Dermis microvascular lymphatic vessel endothelial cell (primary cell): Measurements from ENCODE around the gene RAB26. TPM values are rescaled to one million over a fixed set of nuclear protein-coding genes. Genes with fewer than 3 reads are reported as not detected.
"Not testable (repeated sequence)": the region's sequence is repeated elsewhere in the genome, so short reads cannot be mapped to it uniquely, and the experiment has no call there.

Experiments
- DNase-seq, 2 donors: peaks; one replicate each; pipeline versions ENCODE4 v3.0.0 to v3.0.0-alpha.2; 2010; ENCODE audit warnings: low read depth in 2 of 2
- total RNA-seq: library from RNA; depleted of rRNA; stranded (reverse); fragments of >200 nt; gene quantifications from 2 replicates; pipeline ENCODE4 v1.2.1, GENCODE V29; 2014

RAB26 gene, protein sequence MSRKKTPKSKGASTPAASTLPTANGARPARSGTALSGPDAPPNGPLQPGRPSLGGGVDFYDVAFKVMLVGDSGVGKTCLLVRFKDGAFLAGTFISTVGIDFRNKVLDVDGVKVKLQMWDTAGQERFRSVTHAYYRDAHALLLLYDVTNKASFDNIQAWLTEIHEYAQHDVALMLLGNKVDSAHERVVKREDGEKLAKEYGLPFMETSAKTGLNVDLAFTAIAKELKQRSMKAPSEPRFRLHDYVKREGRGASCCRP
- 0.51 and 0.77 TPM in 2 replicates for total RNA-seq

DNA sequence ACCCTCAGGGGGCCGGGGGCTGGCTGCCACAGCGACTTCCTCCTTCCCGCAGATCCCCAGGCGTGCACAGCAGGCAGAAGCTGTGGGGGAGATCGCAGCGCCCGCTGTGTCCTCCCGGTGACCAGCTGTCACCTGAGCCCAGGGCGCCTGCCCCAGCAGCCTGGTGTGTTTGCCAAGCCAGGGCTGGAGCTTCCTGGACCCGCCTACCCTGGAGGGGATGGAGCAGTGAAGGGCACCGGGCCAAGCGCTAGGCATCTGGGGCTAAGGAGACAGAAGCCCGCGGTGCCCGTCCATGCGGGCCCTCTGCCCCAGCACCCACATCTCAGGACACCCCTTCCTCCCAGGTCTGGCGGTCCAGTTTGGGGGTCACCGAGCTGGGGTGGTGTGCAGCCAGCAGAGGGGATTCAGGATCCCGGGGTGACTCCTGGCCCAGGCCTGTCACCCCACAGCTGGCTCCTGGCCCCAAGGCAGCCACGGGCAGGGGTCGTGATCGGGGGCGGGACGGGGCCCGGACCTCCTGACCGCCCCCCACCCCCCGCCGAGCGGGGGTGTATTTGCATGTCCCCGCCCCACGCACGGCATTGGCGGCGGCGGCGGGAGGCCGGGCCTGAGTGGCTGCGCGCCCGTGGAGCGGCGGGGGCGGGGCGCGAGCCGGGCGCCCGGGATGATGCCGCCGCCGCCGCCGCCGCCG, at the start of gene RAB26:
RAB26 (plus strand) TSS at position 645 of the 691 bp plus-strand sequence. CDS start 159 bp downstream, outside the sequence.
- peak in 1 of 2 donors; percentile 69 for DNase-seq

DNA sequence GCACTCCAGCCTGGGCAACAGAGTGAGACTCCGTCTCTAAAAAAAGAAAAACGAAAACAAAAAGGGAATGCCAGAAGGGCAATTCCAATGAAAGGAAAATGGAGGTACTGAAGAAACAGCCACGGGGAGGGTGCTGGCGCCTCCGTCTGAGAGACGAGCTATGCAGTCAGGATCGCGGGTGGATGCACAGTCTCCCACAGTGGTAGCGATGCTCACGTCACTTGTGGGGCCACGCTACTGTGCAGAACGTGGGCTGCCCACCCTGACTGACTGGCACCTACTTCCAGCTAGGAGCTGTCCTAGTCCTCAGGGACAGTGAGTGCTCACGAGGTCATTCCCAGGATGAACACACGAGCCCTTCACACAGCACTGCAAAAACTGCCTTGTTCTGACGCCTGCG, 46.8 kb upstream of the RAB26 start:
- DNase-seq, result not testable (repeated sequence)

DNA sequence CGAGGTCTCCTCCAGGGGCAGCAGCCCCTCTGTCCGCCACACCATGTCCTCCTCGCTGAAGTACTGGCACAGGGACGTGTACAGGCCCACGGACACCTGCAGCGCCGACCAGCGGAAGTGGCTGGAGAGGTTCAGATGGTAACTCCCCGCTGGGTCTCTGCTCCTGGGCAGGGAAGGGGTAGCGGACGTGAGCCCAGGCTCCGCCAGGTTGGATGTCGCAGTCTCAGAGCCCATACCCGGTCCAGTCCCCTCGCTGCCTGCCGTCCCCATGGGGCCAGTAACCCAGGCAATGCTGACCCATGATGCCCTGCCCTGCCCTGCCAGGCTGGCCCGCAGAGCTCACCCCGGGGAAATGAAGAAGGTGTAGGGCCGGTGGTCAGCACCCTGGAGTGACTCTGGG, 46.0 kb upstream of the RAB26 start:
- DNase-seq, result no peak

DNA sequence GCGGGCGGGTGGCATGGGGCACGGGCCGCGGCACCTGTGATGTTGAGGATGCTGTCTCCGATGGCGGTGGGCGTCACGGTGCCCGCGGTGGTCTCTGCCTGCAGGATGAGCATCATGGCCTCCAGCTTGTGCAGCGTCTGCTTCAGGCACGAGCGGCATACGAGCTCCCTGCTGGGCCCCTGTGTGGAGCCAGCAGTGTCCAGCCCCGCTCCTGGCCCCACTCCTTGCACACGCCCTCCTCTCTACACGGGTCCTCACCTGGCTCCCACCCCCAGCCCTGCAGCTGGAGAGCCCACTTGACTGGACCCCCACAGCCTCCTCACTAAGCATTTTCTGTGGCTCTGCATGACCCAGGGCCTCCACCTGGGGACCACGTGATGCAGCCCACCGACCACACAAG, 44.0 kb upstream of the RAB26 start:
- not testable (repeated sequence) for DNase-seq

DNA sequence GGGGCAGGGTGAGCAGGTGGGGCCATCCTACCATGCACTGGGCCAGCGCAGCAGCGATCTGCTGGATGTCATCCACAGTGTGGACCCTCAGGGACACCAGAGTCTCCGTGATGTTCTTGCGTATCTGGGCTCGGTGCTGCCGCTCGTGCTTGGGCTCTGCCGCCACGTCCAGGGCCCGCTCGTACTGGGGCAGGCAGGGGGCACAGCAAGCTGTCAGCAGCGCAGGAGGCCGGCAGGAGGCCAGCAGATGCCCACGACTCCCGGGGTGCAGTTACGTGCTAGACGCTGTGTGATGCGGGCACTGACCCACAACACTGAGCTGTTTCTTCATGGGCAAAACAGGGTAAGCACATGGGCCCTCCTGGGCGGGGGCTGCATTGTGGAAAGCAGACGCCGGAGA, 43.1 kb upstream of the RAB26 start:
- DNase-seq, result not testable (repeated sequence)

DNA sequence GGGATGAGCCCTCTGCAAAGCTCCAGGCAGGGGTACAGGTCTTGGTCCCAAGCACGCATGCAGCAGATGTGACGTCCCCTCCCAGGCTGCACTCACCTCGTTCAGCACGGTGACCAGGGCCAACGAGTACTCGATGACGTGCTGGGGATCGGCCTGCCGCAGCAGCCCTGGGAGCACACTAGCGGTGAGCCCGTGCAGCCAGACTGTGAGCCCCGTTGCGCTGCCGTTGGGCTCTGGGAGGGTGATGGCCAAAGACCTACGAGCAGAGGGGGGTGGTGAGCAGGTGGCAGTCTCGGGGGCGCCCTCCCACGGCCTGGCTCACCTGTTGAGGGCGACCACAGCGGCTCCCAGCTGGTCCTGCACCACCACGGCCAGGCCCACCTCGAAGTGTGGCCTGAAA, 42.7 kb upstream of the RAB26 start:
- DNase-seq, result not testable (repeated sequence)

DNA sequence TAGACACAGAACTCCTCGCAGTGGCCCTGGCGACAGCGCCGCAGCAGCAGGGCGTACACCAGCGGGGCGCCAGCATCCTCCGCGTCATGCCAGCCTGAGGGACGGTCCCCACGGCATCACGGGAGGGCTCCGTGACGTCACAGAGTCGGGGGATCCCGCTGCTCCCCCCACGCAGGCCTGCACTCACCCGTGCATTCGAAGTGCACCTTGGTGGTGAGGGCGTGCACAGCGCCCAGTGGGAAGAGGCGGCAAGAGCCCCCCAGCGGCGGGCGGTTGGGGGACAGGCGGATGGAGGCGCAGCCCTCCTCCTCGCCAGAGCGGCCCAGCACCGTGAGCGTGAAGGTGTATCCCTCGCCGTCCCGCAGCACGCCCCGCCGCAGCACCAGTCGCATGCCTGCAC, 42.2 kb upstream of the RAB26 start:
- not testable (repeated sequence) for DNase-seq

DNA sequence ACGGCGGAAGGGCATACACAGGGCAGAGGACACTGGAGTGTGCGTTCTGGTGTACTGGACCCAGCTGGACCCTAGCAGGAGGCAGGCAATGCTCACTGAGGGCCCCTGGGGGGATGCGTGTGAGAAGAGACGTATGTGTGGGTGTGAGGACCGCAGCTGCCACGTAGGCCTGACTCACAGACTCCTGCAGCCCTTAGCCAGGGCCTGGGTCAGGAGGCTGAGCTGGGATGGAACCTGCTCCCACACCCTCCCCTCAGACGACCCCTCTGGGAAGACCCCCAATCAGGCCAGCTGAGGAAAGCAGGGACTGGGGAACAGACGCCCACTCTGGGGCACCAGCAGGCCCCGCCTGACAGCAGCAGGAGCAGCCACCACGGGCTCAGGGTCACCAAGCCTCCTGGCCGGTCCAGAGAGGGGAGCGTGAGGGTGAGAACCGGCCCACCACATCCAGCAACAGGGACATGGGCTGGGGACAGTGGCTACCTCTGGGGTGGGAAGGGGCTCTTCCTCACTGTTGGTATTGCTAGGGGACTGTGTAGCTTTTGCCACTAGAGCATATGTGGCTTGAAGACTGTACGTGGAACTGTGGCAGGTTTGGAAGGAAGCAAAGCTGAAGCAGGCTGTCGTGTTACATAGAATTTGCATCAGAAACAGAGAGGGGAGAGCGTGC, 41.2 kb upstream of the RAB26 start:
- not testable (repeated sequence) for DNase-seq

DNA sequence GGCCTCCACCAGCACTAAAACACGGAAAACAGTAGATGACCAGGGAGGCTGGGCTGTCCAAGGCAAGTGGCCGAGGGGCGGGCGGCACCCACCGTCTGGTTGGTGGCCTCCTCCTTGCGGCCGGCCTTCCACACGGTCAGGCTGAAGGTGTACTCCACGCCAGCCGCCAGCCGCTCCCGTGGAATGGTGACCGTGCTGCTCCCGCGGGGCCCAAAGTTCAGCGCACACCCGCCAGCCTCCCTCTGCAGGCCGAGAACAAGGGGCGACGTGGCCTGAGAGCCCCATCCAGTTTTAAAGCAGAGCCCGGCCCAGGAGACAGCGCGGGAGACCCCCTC, 40.7 kb upstream of the RAB26 start:
- not testable (repeated sequence) for DNase-seq

DNA sequence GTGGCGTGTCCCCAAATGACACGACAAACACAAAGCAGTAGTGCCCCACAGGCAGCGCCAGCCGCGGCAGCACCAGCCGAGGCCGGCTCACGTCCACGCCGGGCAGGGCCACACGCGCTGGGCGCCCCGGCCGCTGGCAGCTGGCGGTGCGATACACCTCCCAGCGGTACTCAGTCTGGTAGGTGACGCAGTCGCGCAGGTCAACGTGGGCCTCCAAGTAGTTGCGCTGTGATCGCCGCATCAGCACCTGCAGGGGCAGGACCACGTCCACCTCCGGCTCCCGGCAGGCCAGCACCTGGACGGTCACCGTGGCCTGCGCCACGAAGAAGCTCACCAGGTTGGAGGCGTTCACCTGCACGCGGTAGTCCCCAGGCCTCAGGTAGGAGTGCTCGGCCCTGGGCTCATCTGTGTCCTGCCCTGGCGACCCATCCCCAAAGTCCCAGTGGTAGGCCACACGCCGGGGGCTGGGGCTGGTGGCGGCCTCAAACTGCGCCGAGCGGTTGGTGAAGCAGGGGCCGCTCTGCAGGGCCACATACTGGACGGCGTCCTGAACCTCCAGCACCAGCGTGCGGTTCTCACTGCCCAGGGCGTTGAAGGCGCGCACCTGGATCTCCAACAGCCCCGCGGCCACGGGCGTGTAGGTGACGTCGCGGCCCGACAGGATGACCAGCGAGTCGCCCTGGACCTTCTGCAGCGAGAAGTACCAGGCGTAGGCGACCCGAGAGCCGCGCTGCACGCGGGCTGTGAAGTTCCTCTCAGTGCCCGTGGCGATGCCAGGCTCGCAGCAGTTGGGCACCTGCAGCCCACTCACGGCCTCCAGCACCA, 39.8 kb upstream of the RAB26 start:
- DNase-seq, result not testable (repeated sequence)

DNA sequence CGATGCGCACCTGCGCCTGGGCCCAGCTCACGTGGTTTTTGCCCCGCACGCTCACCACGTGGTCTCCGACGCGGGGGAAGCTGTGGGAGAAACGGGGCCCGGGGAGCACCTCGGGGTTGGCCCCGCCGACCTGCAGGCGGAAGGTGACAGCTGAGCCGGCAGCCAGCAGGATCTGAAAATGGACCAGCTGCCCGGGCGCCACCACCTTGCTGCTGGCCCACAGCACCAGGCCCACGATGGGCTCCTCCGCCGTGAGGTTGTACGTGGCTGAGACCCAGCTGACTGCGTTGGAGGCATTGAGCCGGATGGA, 39.2 kb upstream of the RAB26 start:
- not testable (repeated sequence) for DNase-seq

DNA sequence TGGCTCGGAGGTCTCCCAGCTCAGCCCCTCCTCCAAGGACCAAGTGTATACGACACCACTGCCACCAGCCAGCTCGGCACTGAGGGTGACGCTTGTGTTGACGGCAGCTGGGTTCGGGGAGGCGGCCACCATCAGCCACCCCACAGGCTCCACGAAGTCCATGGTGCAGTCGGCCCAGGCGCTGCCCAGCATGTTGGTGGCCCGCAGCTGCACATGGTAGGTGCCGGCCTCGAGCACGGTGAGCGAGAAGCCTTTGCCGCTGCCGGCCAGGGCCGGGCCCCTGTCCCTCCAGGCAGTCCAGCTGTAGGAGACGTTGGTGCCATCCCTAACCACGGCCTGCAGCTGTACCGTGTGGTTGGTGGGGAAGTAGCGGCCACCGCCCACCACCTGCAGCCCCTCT, 38.6 kb upstream of the RAB26 start:
- not testable (repeated sequence) for DNase-seq

DNA sequence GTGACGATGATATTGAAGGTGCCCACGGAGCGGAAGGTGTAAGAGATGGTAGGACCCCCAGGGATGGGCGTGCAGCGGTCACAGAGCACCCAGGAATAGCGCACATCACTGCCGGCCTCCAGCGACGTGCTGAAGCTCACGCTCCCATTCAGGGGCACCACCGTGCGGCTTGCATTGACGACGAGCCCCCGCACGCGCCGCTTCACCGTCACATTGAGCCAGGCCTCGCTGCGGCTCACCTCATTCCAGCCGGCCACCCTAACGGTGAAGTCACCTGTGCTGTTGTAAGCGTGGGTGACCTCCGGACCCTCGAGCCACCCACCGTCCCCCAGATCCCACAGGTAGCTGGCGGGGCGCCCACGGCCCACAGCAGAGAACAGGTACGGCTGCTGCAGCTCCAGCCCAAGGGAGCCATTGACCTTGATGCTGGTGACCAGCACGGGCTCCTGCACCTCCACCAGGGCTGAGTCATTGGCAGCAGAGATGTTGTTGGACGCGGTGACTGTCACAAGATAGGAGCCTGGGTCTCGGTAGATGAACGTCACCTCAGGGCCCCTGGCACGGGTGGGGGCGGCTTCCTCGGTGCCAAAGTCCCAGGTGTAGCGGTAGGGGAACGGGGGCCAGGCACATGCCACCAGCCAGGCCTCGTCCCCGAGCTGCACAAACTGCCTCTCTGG, 38.0 kb upstream of the RAB26 start:
- DNase-seq, result not testable (repeated sequence)

DNA sequence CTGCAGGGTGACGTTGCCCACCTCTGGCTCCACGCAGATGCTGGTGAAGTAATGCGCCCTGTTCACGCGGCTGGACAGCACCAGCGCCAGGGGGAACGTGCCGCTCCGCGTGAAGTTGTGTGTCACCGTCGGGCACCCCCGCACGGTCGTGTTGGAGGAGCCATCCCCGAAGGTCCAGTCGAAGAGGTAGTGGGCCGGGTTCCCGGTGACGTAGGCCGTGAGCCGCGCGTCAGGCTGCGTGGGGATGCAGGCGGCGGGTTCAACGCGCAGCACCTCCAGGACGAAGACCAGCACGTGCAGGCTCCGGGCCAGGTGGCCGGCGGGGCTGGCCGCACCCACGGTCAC, 37.4 kb upstream of the RAB26 start:
- DNase-seq, result not testable (repeated sequence)

DNA sequence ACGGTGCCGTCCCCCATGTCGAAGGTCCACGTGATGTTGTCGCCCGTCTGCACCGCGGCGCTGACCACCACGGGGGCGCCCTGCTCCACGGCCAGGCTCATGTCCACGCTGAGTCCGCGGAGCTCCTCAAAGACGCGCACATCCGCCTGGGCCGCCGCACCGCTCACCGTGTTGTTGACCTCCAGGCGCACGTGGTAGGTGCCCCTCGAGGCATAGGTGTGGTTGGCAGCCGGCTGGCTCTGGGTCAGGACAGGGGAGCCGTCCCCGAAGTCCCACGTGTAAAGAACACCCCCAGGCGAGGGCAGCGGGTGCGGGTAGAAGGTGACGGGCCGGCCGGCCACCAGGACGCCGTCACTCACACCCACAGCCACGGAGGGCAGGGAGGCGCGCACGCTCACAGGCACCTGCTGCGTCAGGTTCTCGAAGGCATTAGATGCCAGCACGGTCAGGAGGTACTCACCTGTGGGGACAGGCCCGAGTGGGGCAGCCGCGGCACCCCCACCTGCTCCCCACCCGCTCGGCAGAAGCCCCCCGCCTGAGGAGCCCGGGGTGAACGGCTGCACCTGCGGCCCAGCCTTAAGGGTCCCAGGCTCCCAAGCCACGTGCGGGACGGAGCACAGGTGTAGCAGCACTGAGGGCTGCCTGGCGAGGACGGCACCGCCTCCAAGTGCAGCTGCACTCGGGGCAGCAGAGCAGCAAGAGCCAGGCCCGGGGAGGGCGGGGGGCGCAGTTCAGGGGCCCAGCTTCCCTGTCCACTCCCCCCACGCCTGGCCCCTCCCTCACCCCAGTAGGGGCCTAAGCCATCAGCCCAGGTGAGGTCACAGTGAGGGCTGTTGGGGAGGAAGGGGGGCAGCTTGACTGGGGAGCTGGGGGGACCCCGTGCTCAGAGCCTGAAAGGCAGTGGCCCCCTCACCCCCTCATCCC, 36.8 kb upstream of the RAB26 start:
- DNase-seq, result not testable (repeated sequence)

DNA sequence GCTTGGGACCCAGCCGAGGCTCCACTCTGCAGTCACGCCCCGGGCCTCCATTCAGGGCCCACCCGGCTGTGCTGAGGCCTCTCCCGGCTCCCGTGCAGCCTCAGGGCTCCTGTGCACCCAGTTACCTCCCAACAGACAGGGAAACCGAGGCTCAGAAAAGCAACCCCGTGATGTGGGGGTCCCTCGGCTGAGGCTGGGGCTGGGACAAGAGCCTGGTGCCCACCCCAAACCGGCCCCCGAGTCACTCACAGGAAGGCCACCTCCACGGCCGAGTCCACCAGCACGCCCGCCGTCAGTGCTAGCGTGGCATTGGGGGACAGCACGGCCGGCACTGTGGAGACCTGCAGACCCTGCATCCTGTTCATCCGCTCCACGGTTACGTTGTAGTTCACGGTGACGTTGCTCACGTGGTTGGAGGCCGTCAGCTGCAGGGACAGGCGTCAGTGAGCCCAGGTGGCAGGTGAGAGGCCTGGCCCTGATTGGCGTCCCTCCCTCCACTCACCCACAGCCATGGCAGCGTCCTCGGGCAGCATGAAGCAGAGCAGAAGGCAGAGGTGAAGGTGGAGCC, 35.8 kb upstream of the RAB26 start:
- not testable (repeated sequence) for DNase-seq

DNA sequence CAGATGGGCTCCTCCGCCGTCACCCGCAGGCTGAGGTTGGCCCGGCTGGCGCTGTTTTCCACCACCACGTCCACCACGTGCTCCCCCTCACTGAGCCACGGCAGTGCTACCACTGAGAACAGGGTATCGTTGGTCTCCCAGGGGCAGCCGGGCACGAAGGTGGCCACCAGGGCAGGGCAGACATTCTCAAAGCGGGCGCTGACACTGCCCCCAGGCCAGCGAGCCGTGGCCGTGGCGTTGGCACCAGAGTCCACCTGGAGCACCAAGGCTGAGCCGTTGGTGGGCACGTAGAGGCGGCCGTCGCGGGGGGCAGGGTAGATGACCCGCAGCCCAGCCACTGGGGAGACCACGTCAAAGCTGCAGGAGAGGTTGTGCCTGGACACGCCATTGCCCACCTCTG, 34.2 kb upstream of the RAB26 start:
- DNase-seq, result not testable (repeated sequence)

DNA sequence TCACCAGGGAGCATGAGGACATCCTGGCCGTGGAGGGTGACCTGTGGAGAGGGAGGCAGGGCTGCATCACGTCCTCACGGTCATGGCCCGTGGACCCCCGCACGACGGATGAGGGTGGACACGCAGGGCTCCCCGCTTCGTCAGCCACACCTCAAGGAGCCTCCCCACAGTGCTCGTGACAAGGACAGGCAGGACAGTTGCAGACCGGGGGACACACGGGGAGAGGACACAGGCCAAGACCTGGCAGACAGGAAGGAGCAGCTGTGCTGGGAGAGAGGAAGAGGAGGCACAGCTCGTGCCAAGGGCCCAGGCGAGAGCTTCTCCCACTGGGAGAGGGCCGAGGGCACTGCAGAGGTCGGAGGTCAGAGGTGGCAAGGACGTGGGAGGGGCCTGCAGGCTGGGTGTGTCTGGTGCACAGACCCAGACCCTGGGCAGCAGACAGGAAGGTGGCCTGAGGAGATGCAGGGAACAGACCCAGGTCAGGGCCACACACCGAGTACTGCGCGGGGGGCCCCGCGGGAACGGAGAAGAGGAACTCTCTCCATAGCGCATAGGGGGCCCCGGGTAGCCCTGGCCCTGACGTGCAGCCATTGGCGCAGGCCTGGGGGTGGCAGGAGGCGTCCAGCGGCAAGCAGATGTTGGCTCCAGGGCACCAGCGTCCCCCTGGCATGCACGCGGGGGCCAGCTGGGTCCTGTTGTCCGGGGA, 33.4 kb upstream of the RAB26 start:
- DNase-seq, result not testable (repeated sequence)

DNA sequence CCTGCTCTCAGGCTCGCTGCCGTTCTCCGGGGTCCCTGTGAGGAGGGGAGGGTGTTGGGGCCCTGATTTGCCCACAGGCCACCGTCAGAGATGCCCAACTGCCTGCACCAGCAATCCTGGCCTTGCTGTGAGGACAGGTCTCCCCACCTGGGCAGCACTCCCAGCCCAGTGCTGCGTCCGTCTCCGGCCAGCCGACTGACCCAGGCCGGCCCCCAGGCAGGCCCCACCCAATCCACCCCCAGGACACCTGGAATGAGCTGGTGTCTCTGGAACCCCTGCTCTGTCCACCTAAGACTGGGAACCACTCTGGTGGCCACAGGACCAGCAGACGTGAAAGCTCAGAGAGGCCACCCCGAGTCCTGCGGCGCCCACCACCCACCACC, 32.8 kb upstream of the RAB26 start:
- DNase-seq, result no peak
